Nucleus accumbens (tissue), 56 donors: ENCODE results near the gene ATP13A2.
A peak's percentile ranks its signal among the peaks of the same experiment; 100 is the strongest.

Experiments used
- DNase-seq, 56 donors: peaks; one replicate each; lab custom pipeline; 2025; lab: John Stamatoyannopoulos, UW

The ATP13A2 gene

GRCh38 chr1:17008208-17008855 lies 3.4 kb downstream of the ATP13A2 start:
- no peak for DNase-seq

- no peak for DNase-seq
Observed at GRCh38 chr1:17007121-17007520, 4.6 kb downstream of the ATP13A2 start.

- no peak for DNase-seq
Observed at GRCh38 chr1:17005365-17005740, 6.4 kb downstream of the ATP13A2 start.

GRCh38 chr1:17004466-17005364 lies 7.0 kb downstream of the ATP13A2 start:
- no peak for DNase-seq

- no peak for DNase-seq
Observed at GRCh38 chr1:17002524-17002902, 9.2 kb downstream of the ATP13A2 start.

- DNase-seq, result no peak
Observed at GRCh38 chr1:17001760-17002523, 9.8 kb downstream of the ATP13A2 start.

- DNase-seq, result no peak
Observed at GRCh38 chr1:16999863-17000262, 11.9 kb downstream of the ATP13A2 start.

GRCh38 chr1:16998589-16998988 lies 13.1 kb downstream of the ATP13A2 start:
- no peak for DNase-seq

- DNase-seq, result no peak
Observed at GRCh38 chr1:16996845-16997244, 14.9 kb downstream of the ATP13A2 start.

GRCh38 chr1:16993521-16994038 lies 18.1 kb downstream of the ATP13A2 start:
- no peak for DNase-seq

GRCh38 chr1:16992675-16993074 lies 19.1 kb downstream of the ATP13A2 start:
- no peak for DNase-seq

- DNase-seq, result no peak
Observed at GRCh38 chr1:16992102-16992501, 19.6 kb downstream of the ATP13A2 start.

GRCh38 chr1:16991571-16991970 lies 20.2 kb downstream of the ATP13A2 start:
- no peak for DNase-seq

GRCh38 chr1:16989676-16990391 lies 21.9 kb downstream of the ATP13A2 start:
- DNase-seq, result no peak

GRCh38 chr1:16988210-16988609 lies 23.5 kb downstream of the ATP13A2 start:
- no peak for DNase-seq

- DNase-seq, result no peak
Observed at GRCh38 chr1:16986962-16987361, 24.8 kb downstream of the ATP13A2 start.

- no peak for DNase-seq
Observed at GRCh38 chr1:16986560-16986959, 25.2 kb downstream of the ATP13A2 start.

- DNase-seq, result no peak
Observed at GRCh38 chr1:16986113-16986512, 25.6 kb downstream of the ATP13A2 start.

GRCh38 chr1:16984717-16985116 lies 27.0 kb downstream of the ATP13A2 start:
- DNase-seq, result peak in 5 of 56 donors; percentile 5 to 53 (median 23)

GRCh38 chr1:16983649-16984048 lies 28.1 kb downstream of the ATP13A2 start:
- no peak for DNase-seq
